Sciatic nerve (tissue), 2 donors: Measurements from ENCODE around the gene CBX6. TPM values are rescaled to one million over a fixed set of nuclear protein-coding genes. Genes with fewer than 3 reads are reported as not detected.
A peak's percentile ranks its signal among the peaks of the same experiment; 100 is the strongest.

Source experiments
- ATAC-seq: fragments of 200-7000 bp; cut with Tn5 transposase; one replicate; pipeline ENCODE4 v1.9.1; 2020; ENCODE audit warnings: mild to moderate bottlenecking, moderate library complexity
- DNase-seq: peaks from one replicate; pipeline ENCODE4 v3.0.0-alpha.2; 2020; ENCODE audit warnings: low spot score
- intact Hi-C: fragments of 100-400 bp; cut with DNase I; formaldehyde crosslinking; loops from one replicate; pipeline ENCODE4 v1.14.2; 2022
- total RNA-seq: library from RNA; stranded (reverse); fragmentation: NEBNext Ultra II Directional; extraction: Animal tissue kit (Norgen Biotek cat#: 25700); gene quantifications from one replicate; pipeline ENCODE4 v1.2.1, GENCODE V29; 2021
- donor health status: DM: no; HTN: no; CAD: no.
- donor health status: DM: no; HTN: no; CAD: no.

The CBX6 gene
- total RNA-seq, 1 donor from 2014 or later = 83.5 TPM

GRCh38 chr22:38878001-38878400, 6.0 kb upstream of the CBX6 start:
- ATAC-seq = no peak
- intact Hi-C loops = loop anchor here (10.0 kb wide), 1 partner anchor 47 kb away; no protein-coding TSS in a partner anchor

GRCh38 chr22:38874529-38875222, 2.7 kb upstream of the CBX6 start:
- ATAC-seq (no peak), DNase-seq (no peak)
- intact Hi-C loops = loop anchor here (10.0 kb wide), 1 partner anchor 50 kb away; no protein-coding TSS in a partner anchor

More at GRCh38 chr22:38878001-38878400, 6.0 kb upstream of the CBX6 start:
- DNase-seq = peak; percentile 33

GRCh38 chr22:38873469-38874411, 1.7 kb upstream of the CBX6 start:
- intact Hi-C loops = loop anchor here (10.0 kb wide), 1 partner anchor 51 kb away; no protein-coding TSS in a partner anchor
- DNase-seq (peak; percentile 41), ATAC-seq (no peak)

GRCh38 chr22:38872831-38873248, 824 bp upstream of the CBX6 start:
- intact Hi-C loops = loop anchor here (10.0 kb wide), 1 partner anchor 52 kb away; no protein-coding TSS in a partner anchor
- peak; percentile 85 for DNase-seq
- peak; percentile 83 for ATAC-seq

- DNase-seq = peak; percentile 65
- ATAC-seq = no peak
- intact Hi-C loops = loop anchor here (10.0 kb wide), 1 partner anchor 53 kb away; no protein-coding TSS in a partner anchor
These were observed 450 bp downstream of the CBX6 start for GRCh38 chr22:38871360-38872171.

GRCh38 chr22:38870791-38871359, 1.1 kb downstream of the CBX6 start:
- intact Hi-C loops = loop anchor here (10.0 kb wide), 1 partner anchor 54 kb away; no protein-coding TSS in a partner anchor
- DNase-seq = no peak
- no peak for ATAC-seq

GRCh38 chr22:38870312-38870741, 1.7 kb downstream of the CBX6 start:
- peak; percentile 64 for ATAC-seq
- intact Hi-C loops = loop anchor here (10.0 kb wide), 1 partner anchor 54 kb away; no protein-coding TSS in a partner anchor
- peak; percentile 94 for DNase-seq

GRCh38 chr22:38869663-38870062, 2.4 kb downstream of the CBX6 start:
- peak; percentile 28 for DNase-seq

GRCh38 chr22:38868886-38869381, 3.1 kb downstream of the CBX6 start:
- DNase-seq = peak; percentile 92
- intact Hi-C loops = loop anchor here (5.0 to 10.0 kb wide), 4 partner anchors 104 to 446 kb away; partner anchors contain the start of genes APOBEC3C and RPL3
- peak; percentile 34 for ATAC-seq

More at GRCh38 chr22:38869663-38870062, 2.4 kb downstream of the CBX6 start:
- intact Hi-C loops = loop anchor here (5.0 to 10.0 kb wide), 5 partner anchors 55 to 445 kb away; partner anchors contain the start of genes APOBEC3C and RPL3
- no peak for ATAC-seq

- no peak for ATAC-seq
- intact Hi-C loops = loop anchor here (5.0 to 10.0 kb wide), 4 partner anchors 104 to 446 kb away; partner anchors contain the start of genes APOBEC3C and RPL3
- peak; percentile 51 for DNase-seq
These were observed 3.7 kb downstream of the CBX6 start for GRCh38 chr22:38868286-38868721.

- intact Hi-C loops = loop anchor here (5.0 to 10.0 kb wide), 4 partner anchors 103 to 447 kb away; partner anchors contain the start of genes APOBEC3C and RPL3
- ATAC-seq (no peak), DNase-seq (peak; percentile 48)
These were observed 4.3 kb downstream of the CBX6 start for GRCh38 chr22:38867471-38868285.

- DNase-seq (no peak), ATAC-seq (no peak)
- intact Hi-C loops = loop anchor here (5.0 to 10.0 kb wide), 4 partner anchors 102 to 448 kb away; partner anchors contain the start of genes APOBEC3C and RPL3
These were observed 4.9 kb downstream of the CBX6 start for GRCh38 chr22:38867124-38867455.

GRCh38 chr22:38866399-38867123, 5.5 kb downstream of the CBX6 start:
- no peak for ATAC-seq
- intact Hi-C loops = loop anchor here (5.0 to 10.0 kb wide), 4 partner anchors 102 to 448 kb away; partner anchors contain the start of genes APOBEC3C and RPL3
- peak; percentile 64 for DNase-seq

GRCh38 chr22:38866024-38866398, 6.0 kb downstream of the CBX6 start:
- DNase-seq = peak; percentile 51
- no peak for ATAC-seq
- intact Hi-C loops = loop anchor here (5.0 to 10.0 kb wide), 4 partner anchors 101 to 449 kb away; partner anchors contain the start of genes APOBEC3C and RPL3

- DNase-seq (peak; percentile 57), ATAC-seq (no peak)
- intact Hi-C loops = loop anchor here (5.0 to 10.0 kb wide), 4 partner anchors 101 to 449 kb away; partner anchors contain the start of genes APOBEC3C and RPL3
These were observed 6.6 kb downstream of the CBX6 start for GRCh38 chr22:38865201-38866023.
